Measurements from ENCODE around the gene CALU. TPM values are rescaled to one million over a fixed set of nuclear protein-coding genes. Genes with fewer than 3 reads are reported as not detected.

The CALU gene
- polyA plus RNA-seq, 1 donor (not counting 4 experiments of a cell fraction or from before 2014, with no cell fraction given), result 155 TPM

GRCh38 chr7:128763541-128763940, 24.4 kb downstream of the CALU start:
- no peak overlapping the region for H3K4me2 ChIP-seq (ENCODE audit: control insufficient read depth, extremely low read depth, insufficient read depth, low read depth, low read length)
- no peaks in the 10 kb centered on the region for H4K20me1 ChIP-seq (ENCODE audit: control insufficient read depth, extremely low read depth, insufficient read depth, low read length)
- no peaks in the 10 kb centered on the region for H3K4me1 ChIP-seq (ENCODE audit: control insufficient read depth, extremely low read depth, insufficient read depth, low read length)
- H2AFZ ChIP-seq (ENCODE audit: control insufficient read depth, low read length), result no peak overlapping the region
- H3K36me3 ChIP-seq (ENCODE audit: control insufficient read depth in 2 of 2, extremely low read depth in 1 of 2, insufficient read depth in 2 of 2, low read length in 2 of 2), result peaks cover 30 to 38% of the 10 kb centered on the region in 2 experiments
- H3K27me3 ChIP-seq (ENCODE audit: control insufficient read depth, extremely low read depth, insufficient read depth, low read length), result no peaks in the 10 kb centered on the region
- dilution Hi-C loops (cut with MboI; ENCODE audit: extremely low pct_ligation_motif_present, low sequenced_read_pairs), result no loop called here
- H3K79me2 ChIP-seq (ENCODE audit: control insufficient read depth, insufficient read depth, low read length), result no peaks in the 10 kb centered on the region
- no peaks in the 10 kb centered on the region for H3K9me3 ChIP-seq (ENCODE audit: control insufficient read depth, low read depth, low read length)
- H3K4me3 ChIP-seq (ENCODE audit: control insufficient read depth in 2 of 3, extremely low read depth in 1 of 3, insufficient read depth in 2 of 3, low read depth in 1 of 3, low read length in 3 of 3), result no peak overlapping the region
- no peak overlapping the region for H3K27ac ChIP-seq (ENCODE audit: control insufficient read depth, insufficient read depth, low read length)
- no peaks in the 10 kb centered on the region for H3K9me1 ChIP-seq (ENCODE audit: control insufficient read depth, extremely low read depth, insufficient read depth, low read length)
- TF ChIP-seq EZH2 (IDR thresholded peaks at IDR 0.05; ENCODE audit: low read length) (no peak), CTCF (optimal IDR thresholded peaks at IDR 0.05 in 1 of 3, IDR thresholded peaks at IDR 0.05 in 1 of 3, conservative IDR thresholded peaks at IDR 0.05 in 1 of 3; ENCODE audit: extremely low read depth in 1 of 3, insufficient read depth in 2 of 3, low read length in 3 of 3) (no peak)
- H3K9ac ChIP-seq (ENCODE audit: control insufficient read depth, extremely low read depth, insufficient read depth, low read length), result no peak overlapping the region
- FAIRE-seq (no peak), DNase-seq (ENCODE audit: low read depth, low spot score) (no peak)

- TF ChIP-seq EZH2 (IDR thresholded peaks at IDR 0.05; ENCODE audit: low read length) (no peak), CTCF (optimal IDR thresholded peaks at IDR 0.05 in 1 of 3, IDR thresholded peaks at IDR 0.05 in 1 of 3, conservative IDR thresholded peaks at IDR 0.05 in 1 of 3; ENCODE audit: extremely low read depth in 1 of 3, insufficient read depth in 2 of 3, low read length in 3 of 3) (no peak)
- no peak for FAIRE-seq
- Histone ChIP-seq H3K27ac (ENCODE audit: control insufficient read depth, insufficient read depth, low read length) (no peak overlapping the region), H3K9ac (ENCODE audit: control insufficient read depth, extremely low read depth, insufficient read depth, low read length) (no peak overlapping the region), H3K4me2 (ENCODE audit: control insufficient read depth, extremely low read depth, insufficient read depth, low read depth, low read length) (no peak overlapping the region), H3K27me3 (ENCODE audit: control insufficient read depth, extremely low read depth, insufficient read depth, low read length) (no peaks in the 10 kb centered on the region), H3K4me3 (ENCODE audit: control insufficient read depth in 2 of 3, extremely low read depth in 1 of 3, insufficient read depth in 2 of 3, low read depth in 1 of 3, low read length in 3 of 3) (no peak overlapping the region), H3K36me3 (ENCODE audit: control insufficient read depth in 2 of 2, extremely low read depth in 1 of 2, insufficient read depth in 2 of 2, low read length in 2 of 2) (peaks cover 29 to 30% of the 10 kb centered on the region in 2 experiments), H4K20me1 (ENCODE audit: control insufficient read depth, extremely low read depth, insufficient read depth, low read length) (no peaks in the 10 kb centered on the region), H2AFZ (ENCODE audit: control insufficient read depth, low read length) (no peak overlapping the region), H3K4me1 (ENCODE audit: control insufficient read depth, extremely low read depth, insufficient read depth, low read length) (no peaks in the 10 kb centered on the region), H3K9me3 (ENCODE audit: control insufficient read depth, low read depth, low read length) (no peaks in the 10 kb centered on the region), H3K9me1 (ENCODE audit: control insufficient read depth, extremely low read depth, insufficient read depth, low read length) (no peaks in the 10 kb centered on the region), H3K79me2 (ENCODE audit: control insufficient read depth, insufficient read depth, low read length) (no peaks in the 10 kb centered on the region)
- dilution Hi-C loops (cut with MboI; ENCODE audit: extremely low pct_ligation_motif_present, low sequenced_read_pairs), result no loop called here
- no peak for DNase-seq (ENCODE audit: low read depth, low spot score)
Observed at GRCh38 chr7:128767475-128768110, 28.4 kb downstream of the CALU start.

Measured in keratinocyte (primary cell).